BJ (cell line): ENCODE measurements around the gene SOX6. TPM values are rescaled to one million over a fixed set of nuclear protein-coding genes. Genes with fewer than 3 reads are reported as not detected.

Experiments used
- CTCF ChIA-PET: fragments of 350-600 bp; formaldehyde crosslinking; extraction: SDS; loops from one replicate; lab custom pipeline; 2021; ENCODE audit warnings: antibody characterized with exemption, inconsistent platforms; lab: Yijun Ruan, JAX
- POLR2A ChIA-PET: fragments of 300-600 bp; sonication (Branson Sonifier 250); formaldehyde crosslinking; extraction: SDS; loops from one replicate; lab custom pipeline; 2021; ENCODE audit warnings: antibody characterized with exemption; lab: Charles Lee
- DNase-seq: peaks from one replicate; pipeline ENCODE4 v3.0.0-alpha.2; 2011; ENCODE audit warnings: low read depth
- H3K27me3 ChIP-seq: 2 replicates; pipeline ENCODE4 v1.6.0; 2011; ENCODE audit warnings: low read length; ENCODE audit not compliant: control insufficient read depth, insufficient read depth
- H3K36me3 ChIP-seq: 2 replicates; pipeline ENCODE4 v1.5.1; 2011; ENCODE audit warnings: low read length; ENCODE audit not compliant: control insufficient read depth, insufficient read depth
- H3K4me3 ChIP-seq: 2 replicates; pipeline ENCODE4 v1.5.1; 2011; ENCODE audit warnings: low read depth, mild to moderate bottlenecking, control low read depth, low read length
- CTCF ChIP-seq: IDR thresholded peaks from 2 replicates; pipeline ENCODE4 v1.5.1; 2011; ENCODE audit warnings: low read depth, mild to moderate bottlenecking, control low read depth, inconsistent platforms, low read length, moderate library complexity; ENCODE audit not compliant: insufficient read depth
- polyA plus RNA-seq: library from polyadenylated mRNA; depleted of rRNA; stranded (reverse); fragments of >200 nt; gene quantifications from 2 replicates; pipeline ENCODE4 v1.2.3, GENCODE V29; 2011

SOX6 gene
- polyA plus RNA-seq, 1 experiment: 1.9 TPM

- Histone ChIP-seq H3K4me3 (no peak overlapping the region), H3K36me3 (no peaks in the 10 kb centered on the region), H3K27me3 (no peaks in the 10 kb centered on the region)
- ChIA-PET CTCF (no interaction called here), POLR2A (no interaction called here)
- TF ChIP-seq CTCF: no peak
- no peak for DNase-seq
Observed at GRCh38 chr11:15963266-15963665, 393.1 kb downstream of the SOX6 start.

GRCh38 chr11:15958910-15959309 is 397.4 kb downstream of the SOX6 start:
- Histone ChIP-seq H3K36me3 (no peaks in the 10 kb centered on the region), H3K27me3 (no peaks in the 10 kb centered on the region), H3K4me3 (no peak overlapping the region)
- CTCF ChIA-PET: no interaction called here
- DNase-seq: no peak
- no peak for TF ChIP-seq CTCF
- POLR2A ChIA-PET: no interaction called here

GRCh38 chr11:15957234-15957633 is 399.1 kb downstream of the SOX6 start:
- Histone ChIP-seq H3K36me3 (no peaks in the 10 kb centered on the region), H3K4me3 (no peak overlapping the region), H3K27me3 (no peaks in the 10 kb centered on the region)
- TF ChIP-seq CTCF: no peak
- POLR2A ChIA-PET: no interaction called here
- DNase-seq: no peak
- CTCF ChIA-PET: no interaction called here

- POLR2A ChIA-PET: no interaction called here
- no peak for TF ChIP-seq CTCF
- Histone ChIP-seq H3K4me3 (no peak overlapping the region), H3K27me3 (no peaks in the 10 kb centered on the region), H3K36me3 (no peaks in the 10 kb centered on the region)
- CTCF ChIA-PET: interaction anchor here (0.8 kb wide), 1 partner anchor 347 kb away, joined by 3 read pairs; no protein-coding TSS in a partner anchor
- no peak for DNase-seq
Observed at GRCh38 chr11:15956302-15956701, 400.0 kb downstream of the SOX6 start.

- ChIA-PET POLR2A (no interaction called here), CTCF (interaction anchor here (1.0 to 1.5 kb wide), 3 partner anchors 11 to 21 kb away, joined by 3 to 4 read pairs (median 3); no protein-coding TSS in a partner anchor)
- no peak for TF ChIP-seq CTCF
- Histone ChIP-seq H3K4me3 (no peak overlapping the region), H3K27me3 (no peaks in the 10 kb centered on the region), H3K36me3 (no peaks in the 10 kb centered on the region)
- DNase-seq: no peak
Observed at GRCh38 chr11:15955595-15955994, 400.8 kb downstream of the SOX6 start.
